Dedifferentiated amniotic fluid mesenchymal stem cell (primary cell): ENCODE results near the gene TNIK.

Experiments
- DNase-seq: peaks from one replicate; pipeline ENCODE4 v3.0.0-alpha.2; 2016; ENCODE audit errors: extremely low spot score

The TNIK gene

DNA sequence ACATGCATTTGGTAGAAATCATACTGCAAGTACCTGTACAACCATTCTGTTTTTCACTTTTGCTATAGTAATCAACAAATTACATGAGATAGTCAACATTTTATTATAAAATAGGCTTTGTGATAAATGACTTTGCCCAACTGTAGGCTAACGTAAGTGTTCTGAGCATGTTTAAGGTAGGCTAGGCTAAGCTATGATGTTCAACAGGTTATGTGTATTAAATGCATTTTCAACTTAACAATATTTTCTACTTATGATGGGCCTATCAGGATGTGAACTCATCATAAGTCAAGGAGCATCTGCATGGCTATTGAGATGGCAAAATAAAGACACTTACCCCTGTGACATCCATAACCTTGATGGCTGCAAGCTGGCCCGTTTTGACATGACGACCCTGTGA, 232.4 kb downstream of the TNIK start:
- no peak for DNase-seq

- no peak for DNase-seq
Measured at GRCh38 chr3:171227359-171227758, 232.8 kb downstream of the TNIK start.

GRCh38 chr3:171226794-171227193, 233.4 kb downstream of the TNIK start:
- no peak for DNase-seq

- DNase-seq = no peak
Measured at GRCh38 chr3:171225708-171226107, 234.5 kb downstream of the TNIK start.

DNA sequence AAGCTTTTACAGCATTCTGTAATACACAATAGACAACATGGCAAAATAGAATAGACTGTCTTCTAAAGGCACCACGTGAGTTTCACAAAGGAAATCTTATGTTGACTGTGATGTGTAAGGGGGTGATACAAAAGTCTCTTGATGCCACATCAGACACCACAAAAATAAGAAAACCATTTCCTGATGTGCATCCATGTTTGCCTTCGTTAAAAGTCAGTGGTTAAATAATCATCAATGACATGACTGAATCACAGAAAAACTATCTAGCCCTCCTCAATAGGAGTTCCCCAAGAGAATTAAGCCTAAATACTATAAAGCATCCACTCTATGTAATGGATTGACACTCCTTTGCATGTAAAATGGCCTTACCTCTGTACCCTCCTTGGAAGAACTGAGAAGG, 235.0 kb downstream of the TNIK start:
- DNase-seq = no peak

GRCh38 chr3:171223396-171223795, 236.8 kb downstream of the TNIK start:
- no peak for DNase-seq

- no peak for DNase-seq
Measured at GRCh38 chr3:171222995-171223394, 237.2 kb downstream of the TNIK start.

DNA sequence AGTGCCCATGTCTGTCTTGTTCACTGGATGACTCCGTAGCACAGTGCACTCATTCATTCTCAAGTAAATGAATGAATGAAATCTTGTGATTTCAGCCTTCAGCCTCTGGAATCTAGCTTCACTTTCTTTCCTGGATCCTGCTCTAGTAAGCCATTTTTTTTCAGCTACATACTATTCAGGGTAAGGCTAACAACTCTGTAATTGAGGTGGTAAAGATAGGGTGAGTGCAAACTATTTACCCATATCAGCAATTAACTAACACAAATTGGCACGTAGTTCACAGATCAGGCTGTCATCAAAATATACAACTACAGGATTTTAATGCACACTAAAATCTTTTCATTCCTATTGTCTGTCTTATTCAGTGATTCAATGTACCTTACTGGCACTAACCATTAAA, 238.6 kb downstream of the TNIK start:
- DNase-seq = no peak

- DNase-seq = no peak
Measured at GRCh38 chr3:171221104-171221503, 239.1 kb downstream of the TNIK start.

DNA sequence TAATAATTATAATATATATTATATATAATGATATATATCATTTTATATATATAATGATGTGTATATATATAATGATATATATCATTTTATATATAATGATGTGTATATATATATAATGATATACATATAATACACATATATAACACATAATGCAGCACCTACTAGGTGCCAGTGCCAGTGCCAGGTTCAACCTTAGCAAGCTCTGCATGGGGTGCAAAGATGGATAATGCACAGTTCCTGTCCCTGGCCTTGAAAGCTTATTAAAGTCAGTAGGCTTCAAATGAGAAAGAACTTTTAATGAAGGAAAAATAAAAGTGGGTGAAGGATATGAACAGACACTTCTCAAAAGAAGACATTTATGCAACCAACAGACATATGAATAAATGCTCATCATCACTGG, 240.9 kb downstream of the TNIK start:
- DNase-seq = no peak

DNA sequence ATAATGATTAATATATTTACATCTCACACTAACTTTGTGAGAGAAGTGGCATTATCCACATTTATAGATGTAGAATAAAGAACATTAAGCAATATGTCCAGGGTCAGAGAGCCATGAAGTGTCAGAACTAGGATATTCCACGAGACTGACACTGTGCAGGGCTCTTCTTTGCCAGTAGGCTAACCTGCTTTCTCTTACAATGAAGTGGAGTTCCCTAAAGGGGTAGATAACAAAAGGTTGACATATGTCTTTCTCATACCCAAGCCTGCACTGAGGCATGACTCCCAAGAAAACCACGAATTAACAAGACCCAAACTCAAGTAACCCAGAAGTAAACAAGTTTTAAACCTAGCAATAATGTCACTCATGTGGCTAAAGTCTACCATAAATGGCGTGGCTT, 242.1 kb downstream of the TNIK start:
- no peak for DNase-seq

GRCh38 chr3:171213907-171214306, 246.3 kb downstream of the TNIK start:
- DNase-seq = no peak

- no peak for DNase-seq
Measured at GRCh38 chr3:171213178-171213577, 247.0 kb downstream of the TNIK start.

DNA sequence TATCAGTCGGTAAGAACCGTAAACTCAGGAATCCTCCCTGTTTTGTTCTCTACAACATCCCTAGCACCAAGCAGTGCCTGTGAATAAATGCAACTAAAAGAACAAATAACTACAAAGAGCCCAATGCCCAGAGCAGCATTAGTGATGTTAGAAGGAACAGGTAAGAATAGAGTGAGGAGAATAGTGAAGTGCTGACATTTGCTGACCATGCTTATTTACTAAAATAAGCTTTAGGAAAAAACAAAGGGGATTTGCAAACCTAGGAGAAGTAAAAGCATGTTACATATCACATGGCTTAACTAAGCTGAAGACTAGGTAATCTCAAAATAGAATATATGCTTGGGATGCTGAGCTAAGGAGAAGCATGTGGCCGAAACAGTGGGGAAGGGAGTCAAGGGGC, 247.6 kb downstream of the TNIK start:
- DNase-seq = no peak

GRCh38 chr3:171206283-171206682, 253.9 kb downstream of the TNIK start:
- no peak for DNase-seq

DNA sequence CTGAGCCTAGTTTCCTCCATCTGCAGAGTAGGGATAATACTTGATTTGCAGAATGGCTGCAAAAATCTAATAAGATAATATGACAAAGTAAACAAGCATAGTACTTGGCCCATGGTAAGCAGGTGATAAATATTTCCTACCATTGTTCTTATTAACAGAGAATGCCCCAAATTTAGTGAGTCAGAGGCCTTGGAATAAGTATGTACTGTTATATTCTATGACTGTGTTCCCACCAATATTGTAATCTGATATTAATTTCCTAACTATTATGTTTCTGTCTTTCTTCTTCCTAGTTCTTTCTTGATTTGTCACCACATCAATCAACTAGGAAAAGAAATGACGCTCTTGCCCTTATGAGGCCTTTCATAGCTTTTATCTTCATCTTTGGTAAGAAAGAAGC, 255.3 kb downstream of the TNIK start:
- no peak for DNase-seq

DNA sequence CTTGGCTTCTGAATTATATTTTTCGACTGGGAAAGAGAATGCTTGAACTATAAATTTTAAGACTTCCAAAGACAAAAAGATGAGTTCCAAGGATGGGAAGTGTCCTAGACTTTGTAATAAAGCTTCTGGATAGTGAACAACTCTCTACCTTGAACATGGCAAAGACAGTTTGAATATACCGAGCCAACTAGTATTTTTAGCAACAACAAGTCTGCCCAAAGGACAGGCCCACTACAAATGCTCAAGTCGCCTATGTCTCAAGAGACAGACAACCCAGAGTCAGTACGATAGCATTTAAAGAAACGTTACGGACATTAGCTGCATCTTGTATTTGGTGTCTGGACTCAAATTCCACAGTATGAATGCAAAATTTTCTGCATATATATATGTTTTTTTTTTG, 258.4 kb downstream of the TNIK start:
- DNase-seq = no peak

GRCh38 chr3:171200750-171201088, 259.5 kb downstream of the TNIK start:
- DNase-seq = no peak

GRCh38 chr3:171200052-171200749, 260.0 kb downstream of the TNIK start:
- DNase-seq = no peak

- DNase-seq = no peak
Measured at GRCh38 chr3:171199473-171199829, 260.8 kb downstream of the TNIK start.

DNA sequence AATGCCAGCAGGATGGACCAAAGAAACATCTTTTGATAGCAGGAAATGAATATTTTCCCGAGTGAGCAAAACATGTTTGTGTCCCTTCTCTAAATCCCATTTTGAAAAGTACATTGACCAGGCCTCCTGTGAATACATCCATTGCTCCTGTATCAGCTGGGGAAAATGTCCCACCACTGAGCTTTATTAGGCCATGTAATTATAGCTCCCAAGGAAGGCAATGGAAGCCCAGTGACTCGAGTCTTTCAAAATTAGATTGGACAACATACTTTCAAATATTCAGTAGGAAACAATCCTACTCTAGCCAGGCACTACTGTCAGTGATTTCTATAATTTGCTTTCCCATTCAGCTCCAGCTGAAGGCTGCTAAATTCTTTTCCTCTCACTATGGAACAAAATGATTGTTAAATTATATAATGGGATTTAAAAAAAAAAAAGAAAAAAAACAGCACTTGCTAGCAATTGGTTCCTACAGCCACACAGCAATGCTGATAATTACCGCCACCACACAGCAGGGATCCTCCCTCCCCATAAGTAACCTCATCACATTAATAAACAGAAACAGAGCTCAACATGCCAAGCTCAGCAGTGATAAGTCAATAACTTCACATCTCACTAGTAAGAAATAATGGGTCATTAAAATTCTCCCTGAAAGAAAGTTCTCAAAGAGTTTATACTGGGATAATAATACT, 261.3 kb downstream of the TNIK start:
- DNase-seq = no peak

GRCh38 chr3:171195686-171196085, 264.5 kb downstream of the TNIK start:
- DNase-seq = no peak

GRCh38 chr3:171194965-171195364, 265.2 kb downstream of the TNIK start:
- no peak for DNase-seq

DNA sequence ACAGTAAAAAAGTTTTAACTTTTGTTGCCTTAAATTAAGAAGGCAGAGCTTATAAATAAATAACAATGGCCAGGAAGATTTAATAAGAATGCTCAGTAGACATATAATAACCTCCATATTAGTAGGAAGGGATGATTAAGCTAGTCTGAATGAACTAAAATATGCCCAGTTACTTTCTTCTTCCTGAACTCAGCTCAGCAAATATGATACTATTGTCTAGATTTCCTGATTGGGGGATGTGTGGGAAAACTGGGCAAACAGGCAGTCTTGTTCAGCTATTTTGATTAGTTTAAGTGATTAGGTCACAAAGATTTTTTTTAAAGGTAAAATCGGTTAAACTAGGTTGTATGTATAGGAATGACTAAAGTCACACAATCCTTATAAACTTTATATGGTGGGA, 266.5 kb downstream of the TNIK start:
- DNase-seq = no peak
